Left lobe of liver (tissue), 2 donors: Measurements from ENCODE around the gene CTAG1B. TPM values are rescaled to one million over a fixed set of nuclear protein-coding genes. Genes with fewer than 3 reads are reported as not detected.
"Not testable (repeated sequence)": the region's sequence is repeated elsewhere in the genome, so short reads cannot be mapped to it uniquely, and the experiment has no call there.

Experiments
- ATAC-seq: fragments of 200-7000 bp; cut with Tn5 transposase; one replicate; pipeline ENCODE4 v1.9.1; 2020; ENCODE audit warnings: mild to moderate bottlenecking, moderate library complexity
- DNase-seq: peaks from one replicate; pipeline ENCODE4 v3.0.0-alpha.2; 2020; ENCODE audit warnings: low spot score
- total RNA-seq: library from RNA; stranded (reverse); gene quantifications from one replicate; pipeline ENCODE4 v1.2.1, GENCODE V29; 2021
- donor health status: DM: no; HTN: no; CAD: no; lungs with moderate emphysema.
- donor health status: DM: no; HTN: yes; CAD: no.

Gene CTAG1B
- total RNA-seq, 1 donor from 2014 or later = not detected

DNA sequence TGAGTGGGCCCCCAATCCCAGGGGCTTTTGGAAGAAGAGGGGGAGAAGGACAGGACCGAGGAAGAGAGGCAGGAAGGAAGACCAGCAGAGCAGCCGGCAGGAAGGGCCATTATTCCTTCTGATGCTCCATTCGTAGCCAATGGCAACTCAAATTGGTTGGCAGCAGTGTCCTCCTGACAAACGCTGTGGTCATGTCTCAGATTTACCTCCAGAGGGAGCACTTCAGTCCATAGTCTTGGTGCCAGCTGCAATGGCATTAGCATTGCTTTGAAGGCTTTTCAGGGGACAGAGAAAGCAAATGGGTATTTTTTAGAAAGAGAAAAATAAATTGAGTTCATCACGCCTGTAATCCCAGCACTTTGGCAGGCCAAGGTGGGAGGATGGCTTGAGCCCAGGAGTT lies 9.9 kb upstream of the CTAG1B start:
- peak; percentile 91 for ATAC-seq
- not testable (repeated sequence) for DNase-seq

GRCh38 chrX:154620767-154621414 lies 1.8 kb upstream of the CTAG1B start:
- peak; percentile 82 for ATAC-seq
- not testable (repeated sequence) for DNase-seq

DNA sequence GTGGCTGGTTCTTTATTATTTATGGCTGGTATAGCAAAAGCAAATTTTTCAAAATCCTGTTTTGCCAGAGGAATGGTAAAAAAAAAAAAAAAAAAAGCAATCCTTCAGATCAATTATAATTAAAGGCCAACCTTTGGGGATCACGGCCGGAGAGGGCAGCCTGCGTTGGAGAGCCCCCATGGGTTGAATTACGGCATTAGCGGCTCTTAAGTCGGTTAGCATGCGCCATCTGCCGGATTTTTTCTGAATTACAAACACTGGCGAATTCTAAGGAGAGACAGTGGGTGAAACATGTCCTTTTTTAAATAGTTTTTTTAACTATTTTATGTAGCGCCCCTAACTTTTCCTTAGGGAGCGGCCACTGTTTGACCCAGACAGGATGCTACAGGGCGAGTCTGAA lies 5.5 kb downstream of the CTAG1B start:
- peak; percentile 51 for ATAC-seq
- not testable (repeated sequence) for DNase-seq

DNA sequence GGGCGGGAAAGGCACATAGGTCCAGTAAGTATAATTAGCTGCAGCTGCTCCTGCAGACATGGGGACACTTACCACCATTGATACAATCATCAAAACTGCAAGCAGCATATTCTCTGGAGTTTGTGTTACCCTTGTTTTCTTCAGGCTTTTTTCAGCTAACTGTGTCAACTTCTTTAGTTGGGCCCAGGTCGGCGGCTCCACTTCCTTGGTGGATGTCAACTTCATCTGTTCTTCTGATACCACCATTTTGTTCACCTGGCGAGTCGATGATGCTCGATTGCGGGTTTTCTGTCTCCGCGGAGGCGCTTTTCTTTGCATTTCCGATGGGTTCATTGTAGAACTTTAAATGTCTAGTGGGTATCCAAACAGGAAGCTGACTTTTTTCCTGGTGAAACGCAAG lies 7.9 kb downstream of the CTAG1B start:
- peak; percentile 27 for DNase-seq
- ATAC-seq = not testable (repeated sequence)

- DNase-seq = peak; percentile 6
- not testable (repeated sequence) for ATAC-seq
Measured at GRCh38 chrX:154608823-154609222, 10.3 kb downstream of the CTAG1B start.

DNA sequence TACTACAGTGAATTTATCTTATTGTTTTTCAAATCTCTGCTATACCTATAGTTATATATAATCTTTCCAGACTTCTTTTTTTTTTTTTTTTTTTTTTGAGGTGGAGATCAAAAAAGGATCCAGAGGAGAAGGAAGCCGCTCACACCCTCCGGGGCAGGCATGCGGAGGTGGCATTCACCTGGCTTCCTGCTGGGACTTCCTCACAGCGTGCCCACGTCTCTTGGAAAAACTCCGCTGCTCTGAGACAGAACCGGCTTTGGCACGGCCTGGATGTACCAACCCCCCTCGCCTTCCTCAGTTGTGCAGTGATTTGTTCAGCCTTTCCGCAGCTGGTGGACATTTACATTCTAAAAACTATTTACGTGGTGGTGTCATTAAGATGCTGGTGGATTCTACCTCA lies 11.1 kb downstream of the CTAG1B start:
- DNase-seq = peak; percentile 24
- not testable (repeated sequence) for ATAC-seq

DNA sequence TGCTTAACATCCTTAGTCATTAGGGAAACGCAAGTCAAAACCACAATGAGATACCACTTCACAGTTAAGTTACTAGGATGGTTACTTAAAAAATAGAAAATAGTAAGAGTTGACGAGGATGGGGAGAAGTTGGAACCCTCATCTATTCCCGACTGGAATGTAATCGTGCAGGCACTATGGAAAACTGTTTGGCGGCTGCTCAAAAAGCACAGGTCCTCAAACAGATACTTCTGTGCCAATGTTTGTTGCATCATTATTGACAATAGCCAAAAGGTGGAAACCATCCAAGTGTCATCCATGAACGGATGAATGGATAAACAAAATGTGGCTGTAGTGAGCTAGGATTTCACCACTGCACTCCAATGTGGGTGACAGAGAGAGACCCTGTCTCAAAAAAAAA lies 11.7 kb downstream of the CTAG1B start:
- ATAC-seq = peak; percentile 83

DNA sequence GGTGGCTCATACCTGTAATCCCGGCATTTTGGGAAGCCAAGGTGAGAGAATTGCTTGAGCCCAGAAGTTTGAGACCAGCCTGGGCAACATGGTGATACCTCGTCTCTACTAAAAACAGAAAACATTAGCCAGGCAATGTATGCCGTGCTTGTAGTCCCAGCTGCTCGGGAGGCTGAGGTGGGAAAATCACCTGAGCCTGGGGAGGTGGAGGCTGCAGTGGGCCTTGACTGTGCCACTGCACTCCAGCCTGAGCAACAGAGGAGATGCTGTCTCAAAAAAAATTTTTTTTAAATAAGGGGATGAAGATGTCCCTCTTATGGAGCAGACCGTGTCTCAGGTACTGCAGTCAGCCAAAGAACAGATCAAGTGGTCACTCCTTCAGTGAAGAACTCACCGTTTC lies 13.5 kb downstream of the CTAG1B start:
- no peak for ATAC-seq
- peak; percentile 2 for DNase-seq

More for the DNA sequence above, 11.7 kb downstream of the CTAG1B start:
- DNase-seq = peak; percentile 60

- DNase-seq (peak; percentile 14), ATAC-seq (no peak)
Measured at GRCh38 chrX:154603438-154604430, 15.3 kb downstream of the CTAG1B start.

DNA sequence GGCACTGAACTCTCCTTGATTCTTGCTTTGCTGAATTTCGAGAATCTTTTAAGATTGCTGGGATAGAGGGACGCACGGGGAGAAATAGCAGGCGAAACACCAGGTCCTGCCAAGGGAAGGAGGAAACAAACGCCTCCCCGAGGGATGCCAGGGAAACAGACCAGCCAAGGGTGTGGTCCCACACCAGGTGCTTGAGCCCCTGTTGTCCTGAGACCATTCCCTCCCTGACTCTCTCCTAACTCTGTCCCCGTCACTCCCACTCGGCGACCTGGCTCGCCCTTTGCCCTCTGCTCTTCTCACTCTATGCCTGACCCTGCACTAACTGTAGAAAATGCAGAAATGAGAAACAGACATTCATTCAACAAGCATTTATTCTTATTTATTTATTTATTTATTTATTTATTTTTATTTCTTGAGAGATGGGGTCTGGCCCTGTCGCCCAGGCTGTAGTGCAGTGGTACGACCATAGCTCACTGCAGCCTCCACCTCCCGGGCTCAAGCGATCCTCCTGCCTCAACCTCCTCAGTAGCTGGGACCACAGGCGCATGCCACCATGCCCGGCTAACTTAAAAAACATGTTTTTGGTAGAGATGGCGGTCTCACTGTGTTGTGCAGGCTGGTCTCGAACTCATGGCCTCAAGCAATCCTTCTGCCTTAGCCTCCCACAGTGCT lies 16.2 kb downstream of the CTAG1B start:
- ATAC-seq (no peak), DNase-seq (peak; percentile 6)

DNA sequence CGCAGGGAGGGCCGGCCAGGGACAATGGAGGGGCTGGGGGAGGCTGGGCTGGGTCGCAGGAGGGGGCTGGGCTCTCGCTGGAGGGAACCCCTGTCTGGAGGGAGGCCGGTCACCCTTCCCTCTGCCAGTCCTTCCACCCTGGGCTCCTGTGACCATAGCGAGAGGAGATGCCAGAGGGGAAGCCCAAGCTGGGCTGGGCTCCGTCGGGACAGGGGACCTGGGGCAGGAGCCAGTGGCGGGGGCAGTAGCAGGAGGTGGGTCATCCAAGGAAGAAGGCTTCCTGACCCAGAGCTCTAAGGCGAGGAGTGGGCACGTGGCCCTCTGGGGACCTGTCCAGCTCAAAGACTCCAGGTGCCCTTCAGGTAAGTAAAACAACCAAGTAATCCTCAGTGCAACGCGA lies 16.9 kb downstream of the CTAG1B start:
- peak; percentile 6 for DNase-seq
- no peak for ATAC-seq

DNA sequence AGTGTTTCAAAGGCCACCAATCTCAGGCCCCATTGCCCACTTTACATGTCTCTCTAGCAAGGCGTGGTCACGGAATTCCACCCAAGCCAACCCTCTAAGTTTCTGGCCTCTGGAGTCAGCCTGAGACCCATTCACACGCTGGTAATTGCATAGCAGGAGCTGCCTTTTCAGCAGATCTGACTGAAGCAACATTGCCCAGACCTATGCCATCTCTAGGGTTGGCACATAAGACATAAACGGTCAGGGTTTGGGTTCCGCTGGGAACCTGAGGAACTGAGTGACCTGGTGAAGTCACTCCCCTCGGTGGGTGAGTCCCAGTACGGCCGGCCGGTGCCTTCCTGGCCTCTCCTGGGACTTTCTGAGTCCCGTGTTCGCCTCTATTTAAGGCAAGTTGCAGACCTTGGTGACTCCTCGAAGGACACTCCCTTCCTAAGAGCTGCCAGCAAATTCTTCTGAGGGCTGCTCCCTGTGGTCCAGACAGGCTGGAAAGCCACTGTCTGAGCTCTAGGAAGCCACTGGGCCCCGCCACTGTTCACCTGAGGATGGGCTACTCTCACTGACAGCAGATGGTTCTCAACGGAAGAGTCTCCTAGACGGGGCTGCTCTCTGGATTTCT lies 18.2 kb downstream of the CTAG1B start:
- ATAC-seq (no peak), DNase-seq (peak; percentile 4)

DNA sequence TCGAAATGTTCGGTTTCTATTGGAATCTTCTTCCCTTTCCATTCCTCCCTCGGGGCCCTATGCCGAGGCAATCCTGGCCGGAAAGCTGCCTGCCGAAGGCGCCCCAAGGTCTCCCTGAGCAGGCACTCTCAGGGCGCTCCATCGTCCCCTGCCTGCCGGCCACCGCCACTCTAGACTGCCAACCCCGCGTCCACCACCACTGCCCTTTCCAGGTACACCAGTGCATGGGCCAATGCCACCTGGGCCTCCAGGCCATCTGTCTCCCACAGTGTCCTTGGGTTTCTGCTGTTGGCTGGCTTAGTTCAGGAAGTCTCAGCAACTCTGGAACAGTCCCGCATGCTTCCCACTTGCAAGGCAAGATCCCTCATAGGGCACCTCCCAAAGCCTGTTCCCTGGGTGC lies 19.6 kb downstream of the CTAG1B start:
- ATAC-seq (no peak), DNase-seq (peak; percentile 4)

GRCh38 chrX:154598656-154599055 lies 20.4 kb downstream of the CTAG1B start:
- no peak for ATAC-seq
- peak; percentile 0 for DNase-seq

- ATAC-seq = no peak
Measured at GRCh38 chrX:154597221-154597620, 21.9 kb downstream of the CTAG1B start.

DNA sequence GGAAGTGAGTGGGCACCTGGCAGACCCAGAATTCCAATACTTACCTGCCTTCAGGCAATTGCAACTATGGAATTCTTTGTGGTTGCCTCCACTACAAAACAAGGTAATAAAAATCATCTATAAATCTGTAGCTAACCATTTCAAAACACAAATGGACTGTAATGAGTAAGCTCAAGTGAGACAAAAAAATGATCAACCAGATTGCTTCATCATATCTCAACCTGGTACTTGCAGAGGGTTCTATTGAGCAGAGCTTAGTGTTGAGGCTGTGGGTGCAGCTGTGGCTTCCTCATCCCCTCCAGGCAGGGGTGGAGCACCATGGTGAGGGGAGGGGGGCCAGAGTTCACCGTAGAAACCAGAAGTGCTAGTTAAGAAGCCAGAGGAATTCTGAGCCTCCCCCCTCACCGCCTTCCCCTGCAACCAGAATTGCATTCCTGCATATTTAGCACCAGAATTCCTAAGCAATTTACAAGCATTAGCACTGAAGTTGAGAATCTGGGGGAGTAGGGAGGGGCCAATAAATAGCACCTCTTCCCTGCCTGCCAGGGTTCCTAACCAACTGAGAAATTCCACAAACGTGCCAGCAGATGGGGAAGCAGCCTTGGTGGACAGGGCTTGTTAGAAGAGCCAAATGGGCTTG lies 22.7 kb downstream of the CTAG1B start:
- no peak for ATAC-seq

More at GRCh38 chrX:154597221-154597620, 21.9 kb downstream of the CTAG1B start:
- DNase-seq = peak; percentile 0

GRCh38 chrX:154595559-154596249 lies 23.4 kb downstream of the CTAG1B start:
- DNase-seq (no peak), ATAC-seq (no peak)

More for the DNA sequence above, 22.7 kb downstream of the CTAG1B start:
- DNase-seq = peak; percentile 14

- no peak for DNase-seq
- ATAC-seq = no peak
Measured at GRCh38 chrX:154594491-154594890, 24.6 kb downstream of the CTAG1B start.

- DNase-seq = peak; percentile 10
- no peak for ATAC-seq
Measured at GRCh38 chrX:154593201-154593600, 25.9 kb downstream of the CTAG1B start.

DNA sequence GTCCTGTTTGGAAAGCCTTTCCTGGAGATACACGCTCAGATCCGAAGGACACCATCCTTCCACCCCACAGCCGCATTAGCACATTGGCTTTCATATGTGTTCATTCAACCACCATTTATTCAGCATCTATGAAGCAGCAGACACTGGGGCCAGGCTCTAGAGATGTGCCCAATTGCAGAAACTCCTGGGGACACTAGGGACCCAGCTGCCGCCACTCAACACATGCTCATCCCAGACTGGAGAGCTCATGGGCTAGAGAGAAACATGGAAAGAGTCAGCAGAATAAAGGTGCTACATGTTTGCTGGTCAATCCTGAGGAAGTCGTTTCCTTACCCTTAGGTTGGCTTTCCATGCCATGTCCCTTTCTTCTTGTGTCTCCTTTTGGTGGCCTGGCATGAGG lies 26.6 kb downstream of the CTAG1B start:
- ATAC-seq = no peak
- no peak for DNase-seq
